Suprapubic skin (tissue), 4 donors: ENCODE data around the gene NPR2.

Experiments
- EP300 ChIP-seq: sonication (generic); formaldehyde crosslinking; IDR thresholded peaks from one replicate; pipeline ENCODE4 v1.6.1; 2017; ENCODE audit warnings: antibody characterized with exemption
- POLR2A ChIP-seq, 2 donors: fragments of 450-650 bp; IDR thresholded peaks; one replicate each; pipeline ENCODE4 v1.6.1; 2017; ENCODE audit warnings: antibody characterized with exemption in 2 of 2, mild to moderate bottlenecking in 2 of 2, moderate library complexity in 2 of 2
- POLR2AphosphoS5 ChIP-seq, 3 donors: sonication (generic); formaldehyde crosslinking; IDR thresholded peaks; one replicate each; pipeline ENCODE4 v1.6.1; 2017; ENCODE audit warnings: antibody characterized with exemption in 3 of 3
- TF ChIP-seq, protein P1 (sequence below), 2 donors: fragments of 200-600 bp in 1 of 2; fragments of 450-650 bp in 1 of 2; sonication (generic) in 1 of 2; IDR thresholded peaks; one replicate each; pipeline ENCODE4 v1.5.1; 2016 to 2019; ENCODE audit warnings: antibody characterized with exemption in 2 of 2, mild to moderate bottlenecking in 1 of 2, moderate library complexity in 1 of 2

DNA sequence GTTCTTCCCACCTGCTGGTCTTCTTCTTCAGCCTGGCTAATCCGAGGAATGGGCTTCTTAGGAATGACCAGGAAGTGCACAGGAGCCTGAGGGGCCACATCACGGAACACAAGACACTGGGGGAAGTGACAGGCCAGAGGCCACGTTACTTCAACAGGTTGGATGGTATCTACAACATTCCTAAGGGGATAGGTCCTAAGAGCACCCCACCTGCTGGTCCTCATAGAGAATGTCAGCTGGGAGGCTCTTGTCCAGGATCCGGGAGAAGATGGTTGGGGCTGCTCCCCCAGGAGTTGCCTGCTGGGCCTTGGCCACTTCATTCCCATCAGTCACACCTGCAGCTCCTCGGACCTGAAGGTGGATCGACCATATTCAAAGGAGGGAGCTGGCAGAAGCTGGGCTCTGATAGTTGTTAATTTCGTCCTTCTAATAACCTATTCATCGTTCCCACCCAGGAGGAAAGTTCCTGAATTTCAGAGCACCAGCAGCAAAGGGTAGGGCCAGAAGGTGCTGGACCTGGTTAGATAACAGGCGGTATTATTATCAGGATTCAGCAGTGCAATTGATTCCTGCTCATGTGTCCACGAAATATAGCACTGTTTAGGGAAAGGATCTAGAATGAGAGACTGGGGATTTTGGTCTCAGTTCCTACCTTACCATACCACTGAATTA is 22.2 kb downstream of the NPR2 start:
- TF ChIP-seq POLR2A (IDR thresholded peaks at IDR 0.05) (no peak), POLR2AphosphoS5 (IDR thresholded peaks at IDR 0.05) (no peak), EP300 (no peak)
- TF ChIP-seq, protein P1, sequence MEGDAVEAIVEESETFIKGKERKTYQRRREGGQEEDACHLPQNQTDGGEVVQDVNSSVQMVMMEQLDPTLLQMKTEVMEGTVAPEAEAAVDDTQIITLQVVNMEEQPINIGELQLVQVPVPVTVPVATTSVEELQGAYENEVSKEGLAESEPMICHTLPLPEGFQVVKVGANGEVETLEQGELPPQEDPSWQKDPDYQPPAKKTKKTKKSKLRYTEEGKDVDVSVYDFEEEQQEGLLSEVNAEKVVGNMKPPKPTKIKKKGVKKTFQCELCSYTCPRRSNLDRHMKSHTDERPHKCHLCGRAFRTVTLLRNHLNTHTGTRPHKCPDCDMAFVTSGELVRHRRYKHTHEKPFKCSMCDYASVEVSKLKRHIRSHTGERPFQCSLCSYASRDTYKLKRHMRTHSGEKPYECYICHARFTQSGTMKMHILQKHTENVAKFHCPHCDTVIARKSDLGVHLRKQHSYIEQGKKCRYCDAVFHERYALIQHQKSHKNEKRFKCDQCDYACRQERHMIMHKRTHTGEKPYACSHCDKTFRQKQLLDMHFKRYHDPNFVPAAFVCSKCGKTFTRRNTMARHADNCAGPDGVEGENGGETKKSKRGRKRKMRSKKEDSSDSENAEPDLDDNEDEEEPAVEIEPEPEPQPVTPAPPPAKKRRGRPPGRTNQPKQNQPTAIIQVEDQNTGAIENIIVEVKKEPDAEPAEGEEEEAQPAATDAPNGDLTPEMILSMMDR (IDR thresholded peaks at IDR 0.05) = peak in 1 of 2 donors; percentile 24
